CD4-positive, alpha-beta memory T cell (primary cell): ENCODE measurements around the gene MYO19. TPM values are rescaled to one million over a fixed set of nuclear protein-coding genes. Genes with fewer than 3 reads are reported as not detected.
A peak's percentile ranks its signal among the peaks of the same experiment; 100 is the strongest.

Experiments used
- CTCF ChIA-PET: fragments of 350-600 bp; sonication (Branson Sonifier 250); formaldehyde crosslinking; loops from one replicate; lab custom pipeline; 2021; ENCODE audit warnings: inconsistent platforms; ENCODE audit not compliant: partially characterized antibody; lab: Charles Lee
- POLR2A ChIA-PET: fragments of 350-600 bp; sonication (Branson Sonifier 250); formaldehyde crosslinking; loops from one replicate; lab custom pipeline; 2021; ENCODE audit not compliant: partially characterized antibody; lab: Charles Lee
- DNase-seq, 5 donors: peaks; one replicate each; pipeline versions ENCODE4 v3.0.0 to v3.0.0-alpha.2; 2020 to 2022; ENCODE audit warnings: mixed read lengths in 1 of 5
- H3K27ac ChIP-seq: one replicate; pipeline ENCODE4 v1.7.0; 2013; ENCODE audit warnings: low read depth, low read length
- H3K27me3 ChIP-seq: 2 replicates; pipeline ENCODE4 v1.7.0; 2013; ENCODE audit warnings: mild to moderate bottlenecking, low read length, moderate library complexity; ENCODE audit not compliant: insufficient read depth
- H3K36me3 ChIP-seq: 2 replicates; pipeline ENCODE4 v1.7.0; 2013; ENCODE audit warnings: mild to moderate bottlenecking, low read length, moderate library complexity; ENCODE audit not compliant: insufficient read depth
- H3K4me1 ChIP-seq: 2 replicates; pipeline ENCODE4 v1.7.0; 2013; ENCODE audit warnings: mild to moderate bottlenecking, low read length, moderate library complexity; ENCODE audit not compliant: insufficient read depth
- H3K4me3 ChIP-seq, 2 donors: one replicate each; pipeline ENCODE4 v1.7.0; 2013; ENCODE audit warnings: low read length in 2 of 2, mild to moderate bottlenecking in 1 of 2
- H3K9me3 ChIP-seq, 2 donors: one replicate each; pipeline ENCODE4 v1.7.0; 2013; ENCODE audit warnings: low read length in 2 of 2, control low read depth in 1 of 2; ENCODE audit not compliant: control insufficient read depth in 1 of 2
- H3K27ac Mint-ChIP-seq, 7 donors: one replicate each; pipeline ENCODE4 v1.8.0; 2020 to 2021; ENCODE audit warnings: mixed read lengths in 7 of 7, mild to moderate bottlenecking in 6 of 7, inconsistent platforms in 3 of 7, moderate library complexity in 3 of 7
- H3K27me3 Mint-ChIP-seq, 2 donors: one replicate each; pipeline ENCODE4 v1.8.0; 2020 to 2021; ENCODE audit warnings: mixed read lengths in 2 of 2
- H3K36me3 Mint-ChIP-seq, 2 donors: one replicate each; pipeline ENCODE4 v1.8.0; 2020 to 2021; ENCODE audit warnings: mixed read lengths in 2 of 2, inconsistent platforms in 1 of 2, mild to moderate bottlenecking in 1 of 2
- H3K4me1 Mint-ChIP-seq, 4 donors: one replicate each; pipeline ENCODE4 v1.8.0; 2020 to 2021; ENCODE audit warnings: mixed read lengths in 4 of 4, mild to moderate bottlenecking in 1 of 4
- H3K4me3 Mint-ChIP-seq, 8 donors: one replicate each; pipeline ENCODE4 v1.8.0; 2020 to 2021; ENCODE audit warnings: mixed read lengths in 8 of 8, mild to moderate bottlenecking in 7 of 8, moderate library complexity in 6 of 8, inconsistent platforms in 3 of 8
- H3K9me3 Mint-ChIP-seq, 8 donors: one replicate each; pipeline ENCODE4 v1.8.0; 2020 to 2021; ENCODE audit warnings: mixed read lengths in 8 of 8, mild to moderate bottlenecking in 5 of 8, inconsistent platforms in 3 of 8, moderate library complexity in 1 of 8
- intact Hi-C: fragments of 100-400 bp; cut with micrococcal nuclease; formaldehyde crosslinking; loops from one replicate; pipeline ENCODE4 v1.15.1; 2023
- polyA plus RNA-seq, 2 donors: library from polyadenylated mRNA; unstranded; fragments of 300-500 nt; fragmentation: Illumina TruSeq; gene quantifications; one replicate each; pipeline ENCODE4 v1.2.3, GENCODE V29; 2021
- total RNA-seq, 2 experiments: library from RNA; stranded (reverse); gene quantifications; one replicate each; pipeline ENCODE4 v1.2.3, GENCODE V29; 2021

MYO19 gene
- total and polyA plus RNA-seq, 4 experiments from 2014 or later = 4.7 to 85.8 (median 43.3) TPM

DNA sequence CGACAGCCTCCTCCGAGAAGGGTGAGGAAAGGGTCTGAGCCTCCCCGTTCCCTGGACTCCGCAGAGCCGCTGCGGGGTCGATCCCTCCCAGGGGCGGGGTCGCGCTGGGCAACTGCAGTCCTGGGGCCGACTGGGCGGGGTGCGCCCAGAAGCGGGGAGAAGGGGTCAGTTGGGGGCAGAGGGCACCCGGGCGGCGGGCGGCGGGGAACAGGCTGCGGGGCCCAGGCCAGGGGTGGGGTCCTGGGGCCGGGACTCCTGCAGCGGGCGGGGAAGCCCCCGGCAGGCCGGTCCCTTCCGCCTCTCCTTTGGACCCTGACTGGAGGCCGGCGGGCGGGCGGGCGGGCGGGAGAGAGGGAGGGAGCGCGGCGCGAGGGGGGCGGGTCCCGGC is 10.4 kb upstream of the MYO19 start:
- no peaks in the 10 kb centered on the region for H3K36me3 ChIP-seq
- no peaks in the 10 kb centered on the region for H3K27me3 ChIP-seq
- intact Hi-C loops = loop anchor here (1.0 to 10.0 kb wide), 3 partner anchors 46 to 1060 kb away; partner anchors contain the start of genes DHRS11, SYNRG and ZNHIT3
- Mint-ChIP-seq H3K27me3 (no peaks in the 10 kb centered on the region), H3K27ac (peak overlapping the region; percentile 96 to 99 (median 97)), H3K36me3 (peaks cover 4 to 31% of the 10 kb centered on the region in 2 donors), H3K4me3 (peak overlapping the region; percentile 90 to 97 (median 92)), H3K9me3 (no peaks in the 10 kb centered on the region), H3K4me1 (peaks cover 18 to 57% (median 33%) of the 10 kb centered on the region in 4 donors)
- DNase-seq = no peak
- no peaks in the 10 kb centered on the region for H3K9me3 ChIP-seq
- peak overlapping the region; percentile 99 for H3K27ac ChIP-seq
- H3K4me1 ChIP-seq = peaks cover 52% of the 10 kb centered on the region
- ChIA-PET CTCF (interaction anchor here (0.8 to 5.2 kb wide), 2 partner anchors 11 to 56 kb away, joined by 5 to 24 read pairs; partner anchors contain the start of genes MRM1, MYO19 and PIGW), POLR2A (interaction anchor here (0.8 to 6.0 kb wide), 15 partner anchors 9 to 1064 kb away, joined by 3 to 151 read pairs (median 5); partner anchors contain the start of genes DHRS11, MRM1, MYO19 and PIGW)
- peak overlapping the region in 1 of 2 donors; percentile 99 for H3K4me3 ChIP-seq

DNA sequence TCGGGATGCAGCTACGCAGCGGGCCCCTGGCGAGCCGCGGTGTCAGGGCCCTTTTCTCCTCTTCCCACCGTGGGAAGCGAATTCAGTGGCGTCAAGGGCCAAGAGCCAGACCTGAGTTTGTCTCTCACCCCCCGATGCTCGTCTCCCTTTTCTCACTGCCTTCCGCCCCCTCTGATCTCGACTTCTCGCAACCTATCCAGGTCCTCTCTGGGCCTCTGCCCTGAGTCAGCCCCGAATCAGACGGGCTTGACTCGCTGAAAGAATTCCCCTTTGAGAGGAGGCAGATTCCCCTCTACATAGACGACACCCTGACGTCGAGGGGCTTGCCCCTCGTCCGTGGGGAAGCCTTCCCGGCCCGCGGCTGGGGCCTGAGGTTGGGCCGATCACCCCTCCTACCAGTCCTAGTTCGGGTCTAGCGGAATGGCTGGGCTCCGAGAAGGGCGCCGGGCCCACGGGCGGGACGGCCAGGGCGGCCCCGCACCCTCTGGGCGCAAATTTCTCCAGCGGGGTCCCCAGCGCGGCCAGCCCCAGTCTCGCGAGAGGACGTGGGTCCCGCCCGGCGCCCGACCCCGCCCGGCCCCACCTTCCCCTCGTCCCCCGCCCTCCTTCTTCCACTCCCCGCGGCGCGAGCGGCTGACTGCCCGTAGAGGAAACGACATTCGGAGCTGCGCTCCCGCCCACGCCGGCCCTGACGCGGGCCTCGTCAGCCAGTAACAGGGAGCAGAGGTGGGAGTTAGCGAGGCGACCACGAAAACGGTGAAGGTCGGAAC is 9.8 kb upstream of the MYO19 start, which contains the start of gene GGNBP2:
GGNBP2 (plus strand) TSS at position 613 of the 770 bp plus-strand sequence. CDS start 806 bp downstream, outside the sequence.
- Histone ChIP-seq H3K27ac (peak within 1 kb of the TSS; percentile 99), H3K9me3 (no peaks in the 10 kb centered on the region), H3K4me1 (peaks cover 46% of the 10 kb centered on the region), H3K36me3 (no peaks in the 10 kb centered on the region), H3K27me3 (no peaks in the 10 kb centered on the region), H3K4me3 (peak within 1 kb of the TSS; percentile 90 to 99)
- H3K27me3 Mint-ChIP-seq = no peaks in the 10 kb centered on the region
- H3K4me1 Mint-ChIP-seq = peaks cover 20 to 51% (median 30%) of the 10 kb centered on the region in 4 donors
- DNase-seq = peak; percentile 87 to 97 (median 95)
- POLR2A ChIA-PET = interaction anchor here (1.2 to 6.0 kb wide), 8 partner anchors 9 to 1065 kb away, joined by 4 to 151 read pairs (median 10); partner anchors contain the start of genes DHRS11, MRM1, MYO19 and PIGW
- intact Hi-C loops = loop anchor here (1.0 to 10.0 kb wide), 5 partner anchors 10 to 1060 kb away; partner anchors contain the start of genes DHRS11, MRM1, MYO19 and PIGW
- H3K36me3 Mint-ChIP-seq = peaks cover 4 to 32% of the 10 kb centered on the region in 2 donors
- peak within 1 kb of the TSS; percentile 96 to 99 (median 97) for H3K27ac Mint-ChIP-seq
- H3K4me3 Mint-ChIP-seq = peak within 1 kb of the TSS; percentile 90 to 97 (median 92)
- H3K9me3 Mint-ChIP-seq = no peaks in the 10 kb centered on the region
- CTCF ChIA-PET = interaction anchor here (0.8 to 5.2 kb wide), 2 partner anchors 10 to 57 kb away, joined by 4 to 24 read pairs; partner anchors contain the start of genes MRM1, MYO19 and PIGW

DNA sequence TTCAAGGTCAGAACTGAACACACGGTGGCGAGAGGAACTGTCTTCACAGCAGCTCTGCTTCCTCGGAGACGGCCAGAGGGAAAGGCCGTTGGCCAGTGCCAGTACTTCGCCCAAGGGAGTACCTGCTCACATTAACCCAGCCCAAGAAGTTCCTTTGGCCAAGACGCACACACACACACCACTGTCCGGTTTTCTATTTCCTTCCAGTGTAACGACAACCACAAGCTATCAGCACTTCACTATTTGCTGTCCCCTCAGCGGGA is 9.3 kb upstream of the MYO19 start:
- intact Hi-C loops = loop anchor here (1.0 to 10.0 kb wide), 3 partner anchors 10 to 1061 kb away; partner anchors contain the start of genes MRM1, MYO19, PIGW and SYNRG
- peak overlapping the region; percentile 96 to 99 (median 97) for H3K27ac Mint-ChIP-seq
- H3K4me3 Mint-ChIP-seq = peak overlapping the region; percentile 89 to 95 (median 92)
- no peaks in the 10 kb centered on the region for H3K27me3 Mint-ChIP-seq
- DNase-seq = no peak
- H3K36me3 Mint-ChIP-seq = peaks cover 4 to 32% of the 10 kb centered on the region in 2 donors
- H3K9me3 ChIP-seq = no peaks in the 10 kb centered on the region
- peak overlapping the region; percentile 99 for H3K27ac ChIP-seq
- H3K9me3 Mint-ChIP-seq = no peaks in the 10 kb centered on the region
- POLR2A ChIA-PET = interaction anchor here (2.6 to 6.0 kb wide), 4 partner anchors 8 to 58 kb away, joined by 15 to 151 read pairs (median 30); partner anchors contain the start of genes DHRS11, MRM1, MYO19 and PIGW
- peaks cover 20 to 47% (median 30%) of the 10 kb centered on the region in 4 donors for H3K4me1 Mint-ChIP-seq
- H3K27me3 ChIP-seq = no peaks in the 10 kb centered on the region
- CTCF ChIA-PET = interaction anchor here (0.8 to 5.2 kb wide), 3 partner anchors 10 to 58 kb away, joined by 3 to 24 read pairs (median 4); partner anchors contain the start of genes MRM1, MYO19 and PIGW
- no peaks in the 10 kb centered on the region for H3K36me3 ChIP-seq
- peak overlapping the region; percentile 90 to 99 for H3K4me3 ChIP-seq
- H3K4me1 ChIP-seq = peaks cover 42% of the 10 kb centered on the region

GRCh38 chr17:36542755-36543154 is 8.1 kb upstream of the MYO19 start:
- peaks cover 12 to 38% (median 21%) of the 10 kb centered on the region in 4 donors for H3K4me1 Mint-ChIP-seq
- Histone ChIP-seq H3K27ac (no peak overlapping the region), H3K4me1 (peaks cover 30% of the 10 kb centered on the region), H3K9me3 (no peaks in the 10 kb centered on the region), H3K36me3 (no peaks in the 10 kb centered on the region), H3K27me3 (no peaks in the 10 kb centered on the region), H3K4me3 (no peak overlapping the region)
- H3K36me3 Mint-ChIP-seq = peaks cover 3 to 30% of the 10 kb centered on the region in 2 donors
- intact Hi-C loops = loop anchor here (10.0 kb wide), 1 partner anchor 1062 kb away; the partner anchor contains the start of gene SYNRG
- peak overlapping the region in 3 of 8 donors; percentile 4 to 46 (median 36) for H3K4me3 Mint-ChIP-seq
- DNase-seq = no peak
- ChIA-PET CTCF (interaction anchor here (1.3 to 5.2 kb wide), 2 partner anchors 8 to 57 kb away, joined by 3 to 24 read pairs; partner anchors contain the start of genes MYO19 and PIGW), POLR2A (no interaction called here)
- no peaks in the 10 kb centered on the region for H3K27me3 Mint-ChIP-seq
- H3K27ac Mint-ChIP-seq = peak overlapping the region in 1 of 7 donors; percentile 97
- H3K9me3 Mint-ChIP-seq = no peaks in the 10 kb centered on the region

DNA sequence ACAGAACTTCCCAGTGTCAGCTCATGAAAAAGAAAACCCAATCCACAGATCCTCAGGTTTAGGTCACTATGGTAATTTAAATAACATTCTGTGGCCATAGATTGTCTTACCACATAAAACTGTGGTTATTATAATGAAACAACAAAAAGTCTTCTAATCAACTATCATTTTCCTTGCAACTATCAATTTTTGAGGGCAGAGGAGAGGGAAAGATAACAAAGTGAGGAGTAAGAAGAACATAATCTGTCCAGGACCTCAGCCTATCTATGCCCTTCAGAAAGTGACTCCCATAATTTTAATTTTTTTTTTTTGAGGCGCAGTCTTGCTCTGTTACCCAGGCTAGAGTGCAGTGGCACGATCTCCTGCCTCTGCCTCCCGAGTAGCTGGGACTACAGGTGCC is 6.0 kb upstream of the MYO19 start:
- DNase-seq = no peak
- Histone ChIP-seq H3K4me1 (peaks cover 19% of the 10 kb centered on the region), H3K27me3 (no peaks in the 10 kb centered on the region), H3K36me3 (no peaks in the 10 kb centered on the region), H3K4me3 (no peak overlapping the region), H3K27ac (no peak overlapping the region), H3K9me3 (no peaks in the 10 kb centered on the region)
- Mint-ChIP-seq H3K4me3 (no peak overlapping the region), H3K27ac (peak overlapping the region in 1 of 7 donors; percentile 36), H3K9me3 (no peaks in the 10 kb centered on the region), H3K36me3 (peaks cover 0 to 22% of the 10 kb centered on the region in 2 donors), H3K27me3 (no peaks in the 10 kb centered on the region), H3K4me1 (peaks cover 7 to 22% (median 11%) of the 10 kb centered on the region in 4 donors)
- intact Hi-C loops = loop anchor here (10.0 kb wide), 1 partner anchor 1064 kb away; the partner anchor contains the start of gene SYNRG
- CTCF ChIA-PET = no interaction called here
- POLR2A ChIA-PET = interaction anchor here (0.7 kb wide), 1 partner anchor 107 kb away, joined by 3 read pairs; no protein-coding TSS in a partner anchor

DNA sequence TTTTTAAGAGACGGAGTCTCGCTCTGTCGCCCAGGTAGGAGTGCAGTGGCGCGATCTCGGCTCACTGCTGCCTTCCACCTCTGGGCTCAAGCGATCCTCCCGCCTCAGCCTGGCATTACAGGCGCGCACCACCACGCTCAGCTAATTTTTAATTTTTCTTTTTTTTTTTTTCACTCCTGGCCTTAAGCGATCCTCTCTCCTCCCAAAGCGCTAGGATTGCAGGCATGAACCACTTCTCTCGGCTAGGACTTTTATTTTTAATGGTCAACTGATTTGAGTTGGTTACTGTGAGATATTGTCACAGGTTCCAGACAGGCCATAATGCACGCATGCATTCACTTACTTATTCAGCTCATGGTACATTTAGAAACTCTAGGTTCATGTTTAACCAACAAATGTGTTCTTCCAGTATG is 1.0 kb upstream of the MYO19 start:
- no peak for DNase-seq
- Mint-ChIP-seq H3K4me3 (peak overlapping the region; percentile 90 to 97 (median 95)), H3K4me1 (peaks cover 9 to 27% (median 19%) of the 10 kb centered on the region in 4 donors), H3K27ac (peak overlapping the region; percentile 91 to 97 (median 96)), H3K27me3 (no peaks in the 10 kb centered on the region), H3K9me3 (peaks cover 0 to 2% (median 0%) of the 10 kb centered on the region in 8 donors), H3K36me3 (peaks cover 0 to 42% of the 10 kb centered on the region in 2 donors)
- Histone ChIP-seq H3K4me3 (peak overlapping the region; percentile 58 to 99), H3K27me3 (no peaks in the 10 kb centered on the region), H3K27ac (peak overlapping the region; percentile 82), H3K9me3 (no peaks in the 10 kb centered on the region), H3K4me1 (peaks cover 12% of the 10 kb centered on the region), H3K36me3 (peaks cover 4% of the 10 kb centered on the region)
- CTCF ChIA-PET = interaction anchor here (1.0 to 3.9 kb wide), 3 partner anchors 9 to 66 kb away, joined by 3 to 24 read pairs (median 19); partner anchors contain the start of genes GGNBP2 and MRM1
- POLR2A ChIA-PET = interaction anchor here (1.0 to 5.2 kb wide), 9 partner anchors 10 to 1075 kb away, joined by 3 to 151 read pairs (median 6); partner anchors contain the start of genes DHRS11, GGNBP2, MRM1 and ZNHIT3
- intact Hi-C loops = loop anchor here (1.0 to 10.0 kb wide), 2 partner anchors 66 to 189 kb away; partner anchors contain the start of gene MRM1
